Endothelial cell of hepatic sinusoid (primary cell): ENCODE measurements around the gene PKHD1.

Experiments
- in situ Hi-C: cut with HindIII; loops from 2 replicates; pipeline ENCODE4 v1.10.0; 2017; ENCODE audit warnings: low sequenced_read_pairs

The PKHD1 gene

DNA sequence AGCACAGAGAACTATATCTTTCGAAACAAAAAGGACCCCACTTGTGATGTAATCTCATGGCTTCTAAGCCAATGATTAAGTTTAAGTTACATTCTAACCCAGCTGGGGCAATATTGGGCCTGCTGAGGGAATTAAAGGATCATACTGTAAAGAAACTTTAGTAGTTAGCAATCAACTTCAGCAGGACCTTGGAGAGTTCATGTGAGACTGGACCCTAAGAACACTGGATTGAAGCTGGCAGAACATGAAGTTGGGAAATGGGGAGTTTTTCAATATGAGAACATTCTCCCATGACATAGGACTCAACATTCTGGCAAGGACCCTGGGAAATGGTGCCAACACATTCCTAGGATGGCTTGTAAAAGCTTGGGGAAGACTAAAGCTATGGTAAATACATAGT, 516.2 kb downstream of the PKHD1 start:
- in situ Hi-C loops: no loop called here

GRCh38 chr6:51570168-51570921, 517.1 kb downstream of the PKHD1 start:
- in situ Hi-C loops: no loop called here

GRCh38 chr6:51569594-51569993, 517.8 kb downstream of the PKHD1 start:
- in situ Hi-C loops: no loop called here

DNA sequence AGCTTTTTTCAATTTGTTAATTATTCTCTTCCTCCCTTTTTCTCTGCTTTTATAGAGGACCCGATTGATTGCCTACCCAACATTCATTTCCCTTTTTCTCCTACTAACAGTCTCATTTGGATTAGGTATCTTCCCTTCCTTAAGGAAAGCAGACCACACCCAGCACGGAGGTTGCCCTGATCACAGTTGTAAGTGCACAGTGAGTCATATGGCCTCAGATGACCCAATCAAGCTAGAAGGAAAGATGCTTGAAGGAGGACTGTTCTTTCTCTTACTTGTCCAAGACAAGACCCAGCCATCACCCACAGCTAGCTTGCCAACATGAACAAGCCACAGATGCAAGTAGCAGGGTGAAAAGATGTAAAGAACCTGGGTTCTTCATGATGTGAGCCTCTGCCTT, 518.6 kb downstream of the PKHD1 start:
- in situ Hi-C loops: no loop called here

- in situ Hi-C loops: no loop called here
Measured at GRCh38 chr6:51565472-51565871, 521.9 kb downstream of the PKHD1 start.
